Effector memory CD4-positive, alpha-beta T cell (primary cell): ENCODE measurements around the gene GPATCH8.

Experiments
- DNase-seq, 3 donors: peaks; one replicate each; pipeline ENCODE4 v3.0.0-alpha.2; 2020
- H3K27ac ChIP-seq: 2 replicates; pipeline ENCODE4 v1.7.0; 2013; ENCODE audit warnings: mild to moderate bottlenecking, low read length, moderate library complexity; ENCODE audit not compliant: insufficient read depth, poor library complexity, severe bottlenecking
- H3K27me3 ChIP-seq: replicated peaks from 2 replicates; pipeline ENCODE4 v1.7.0; 2013; ENCODE audit warnings: mild to moderate bottlenecking, low read length; ENCODE audit not compliant: insufficient read depth, control insufficient read depth, poor library complexity, severe bottlenecking
- H3K36me3 ChIP-seq: 2 replicates; pipeline ENCODE4 v1.7.0; 2013; ENCODE audit warnings: mild to moderate bottlenecking, low read length, moderate library complexity; ENCODE audit not compliant: control insufficient read depth, insufficient read depth
- H3K4me1 ChIP-seq: 2 replicates; pipeline ENCODE4 v1.7.0; 2013; ENCODE audit warnings: low read length, mild to moderate bottlenecking; ENCODE audit not compliant: control insufficient read depth, insufficient read depth, poor library complexity, severe bottlenecking
- H3K4me3 ChIP-seq: 2 replicates; pipeline ENCODE4 v1.7.0; 2013; ENCODE audit warnings: low read length, low read depth, mild to moderate bottlenecking; ENCODE audit not compliant: insufficient read depth, poor library complexity, severe bottlenecking
- H3K9me3 ChIP-seq: 2 replicates; pipeline ENCODE4 v1.7.0; 2013; ENCODE audit warnings: mild to moderate bottlenecking, low read length, moderate library complexity; ENCODE audit not compliant: control insufficient read depth

The GPATCH8 gene

GRCh38 chr17:44496815-44497214, 6.4 kb downstream of the GPATCH8 start:
- Histone ChIP-seq H3K36me3 (no peaks in the 10 kb centered on the region), H3K9me3 (no peaks in the 10 kb centered on the region), H3K27ac (no peak overlapping the region), H3K4me1 (peaks cover 16% of the 10 kb centered on the region), H3K4me3 (no peak overlapping the region), H3K27me3 (no peaks in the 10 kb centered on the region)
- DNase-seq: no peak

GRCh38 chr17:44493339-44493738, 9.9 kb downstream of the GPATCH8 start:
- Histone ChIP-seq H3K27ac (no peak overlapping the region), H3K9me3 (no peaks in the 10 kb centered on the region), H3K36me3 (peaks cover 2% of the 10 kb centered on the region), H3K4me3 (no peak overlapping the region), H3K27me3 (no peaks in the 10 kb centered on the region), H3K4me1 (no peaks in the 10 kb centered on the region)
- DNase-seq: no peak

DNA sequence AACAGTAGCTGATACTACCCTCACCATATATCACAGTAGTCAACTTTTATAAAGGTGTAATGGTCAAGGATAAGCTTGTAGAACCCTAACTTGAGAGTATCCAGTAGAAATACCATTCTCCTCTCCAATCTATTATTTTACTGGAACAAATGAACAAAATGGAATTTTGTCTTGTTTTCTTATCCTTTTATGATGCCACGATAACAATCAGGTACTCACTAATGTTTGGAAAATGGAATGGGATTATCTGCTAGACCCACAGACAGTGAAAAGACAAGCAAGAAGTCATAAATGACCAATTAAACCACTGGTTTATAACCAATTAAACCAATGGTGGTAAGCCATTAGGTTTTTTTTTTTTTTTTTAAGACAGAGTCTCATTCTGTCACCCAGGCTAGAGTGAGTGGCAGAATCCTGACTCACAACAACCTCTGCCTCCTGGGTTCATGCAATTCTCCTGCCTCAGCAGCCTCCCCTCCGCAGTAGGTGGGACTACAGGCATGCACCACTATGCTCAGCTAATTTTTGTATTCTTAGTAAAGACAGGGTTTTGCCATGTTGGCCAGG, 10.4 kb downstream of the GPATCH8 start:
- no peaks in the 10 kb centered on the region for H3K4me1 ChIP-seq
- DNase-seq: no peak
- no peaks in the 10 kb centered on the region for H3K27me3 ChIP-seq
- H3K9me3 ChIP-seq: no peaks in the 10 kb centered on the region
- no peak overlapping the region for H3K4me3 ChIP-seq
- no peak overlapping the region for H3K27ac ChIP-seq
- peaks cover 2% of the 10 kb centered on the region for H3K36me3 ChIP-seq

- Histone ChIP-seq H3K4me1 (no peaks in the 10 kb centered on the region), H3K27me3 (no peaks in the 10 kb centered on the region), H3K9me3 (no peaks in the 10 kb centered on the region), H3K36me3 (peaks cover 2% of the 10 kb centered on the region), H3K27ac (no peak overlapping the region), H3K4me3 (no peak overlapping the region)
- DNase-seq: no peak
Observed at GRCh38 chr17:44489581-44489980, 13.6 kb downstream of the GPATCH8 start.

GRCh38 chr17:44487170-44487569, 16.0 kb downstream of the GPATCH8 start:
- Histone ChIP-seq H3K27ac (no peak overlapping the region), H3K4me3 (no peak overlapping the region), H3K27me3 (no peaks in the 10 kb centered on the region), H3K9me3 (no peaks in the 10 kb centered on the region), H3K4me1 (no peaks in the 10 kb centered on the region), H3K36me3 (peaks cover 2% of the 10 kb centered on the region)
- DNase-seq: no peak

GRCh38 chr17:44473367-44473766, 29.8 kb downstream of the GPATCH8 start:
- Histone ChIP-seq H3K27ac (no peak overlapping the region), H3K27me3 (no peaks in the 10 kb centered on the region), H3K36me3 (peaks cover 8% of the 10 kb centered on the region), H3K9me3 (no peaks in the 10 kb centered on the region), H3K4me1 (no peaks in the 10 kb centered on the region), H3K4me3 (no peak overlapping the region)
- DNase-seq: no peak

GRCh38 chr17:44469676-44470075, 33.5 kb downstream of the GPATCH8 start:
- Histone ChIP-seq H3K27me3 (no peaks in the 10 kb centered on the region), H3K9me3 (no peaks in the 10 kb centered on the region), H3K4me1 (no peaks in the 10 kb centered on the region), H3K36me3 (peaks cover 8% of the 10 kb centered on the region), H3K4me3 (no peak overlapping the region), H3K27ac (no peak overlapping the region)
- no peak for DNase-seq

GRCh38 chr17:44467108-44467507, 36.1 kb downstream of the GPATCH8 start:
- H3K27me3 ChIP-seq: no peaks in the 10 kb centered on the region
- no peak for DNase-seq
- H3K4me1 ChIP-seq: no peaks in the 10 kb centered on the region
- H3K27ac ChIP-seq: no peak overlapping the region
- H3K9me3 ChIP-seq: no peaks in the 10 kb centered on the region
- H3K4me3 ChIP-seq: no peak overlapping the region
- peaks cover 10% of the 10 kb centered on the region for H3K36me3 ChIP-seq

GRCh38 chr17:44466339-44466738, 36.9 kb downstream of the GPATCH8 start:
- Histone ChIP-seq H3K4me3 (no peak overlapping the region), H3K4me1 (no peaks in the 10 kb centered on the region), H3K27me3 (no peaks in the 10 kb centered on the region), H3K27ac (no peak overlapping the region), H3K9me3 (no peaks in the 10 kb centered on the region), H3K36me3 (peaks cover 10% of the 10 kb centered on the region)
- no peak for DNase-seq

DNA sequence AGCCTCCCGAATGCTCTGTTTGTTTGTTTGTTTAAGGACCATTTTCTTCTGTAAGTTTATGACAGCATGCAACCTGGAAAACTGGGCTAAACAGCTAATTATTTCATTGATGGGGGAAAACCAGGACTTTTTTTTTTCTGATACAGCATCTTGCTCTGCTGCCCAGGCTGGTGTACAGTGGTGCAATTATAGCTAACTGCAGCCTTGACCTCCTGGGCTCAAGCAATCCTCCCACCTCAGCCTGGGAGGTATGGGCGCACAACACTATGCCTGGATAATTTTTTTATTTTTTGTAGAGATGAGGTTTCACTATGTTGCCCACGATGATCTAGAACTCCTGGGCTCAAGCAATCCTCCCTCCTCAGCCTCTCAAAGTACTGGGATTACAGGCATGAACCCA, 37.3 kb downstream of the GPATCH8 start:
- peaks cover 10% of the 10 kb centered on the region for H3K36me3 ChIP-seq
- no peaks in the 10 kb centered on the region for H3K27me3 ChIP-seq
- no peak overlapping the region for H3K27ac ChIP-seq
- no peak overlapping the region for H3K4me3 ChIP-seq
- H3K9me3 ChIP-seq: no peaks in the 10 kb centered on the region
- DNase-seq: no peak
- H3K4me1 ChIP-seq: no peaks in the 10 kb centered on the region
